HEK293 (cell line): ENCODE data around the gene ONECUT1.
"Not testable (repeated sequence)": the region's sequence is repeated elsewhere in the genome, so short reads cannot be mapped to it uniquely, and the experiment has no call there.

Experiments
- CTCF ChIA-PET: fragments of 350-600 bp; formaldehyde crosslinking; extraction: SDS; loops from one replicate; lab custom pipeline; 2021; ENCODE audit warnings: antibody characterized with exemption; lab: Yijun Ruan, JAX
- POLR2A ChIA-PET: fragments of 300-600 bp; formaldehyde crosslinking; extraction: SDS; loops from one replicate; lab custom pipeline; 2020; ENCODE audit warnings: antibody characterized with exemption, inconsistent platforms; lab: Yijun Ruan, JAX
- H3K27ac ChIP-seq: fragments of 200-500 bp; sonication (Bioruptor generic); 2 replicates; pipeline ENCODE4 v1.5.1; 2014; ENCODE audit warnings: low read depth, low read length, control low read depth, inconsistent platforms; ENCODE audit errors: extremely low read depth
- H3K36me3 ChIP-seq, 2 experiments: fragments of 200-500 bp in 1 of 2; sonication (Bioruptor generic) in 1 of 2; 1 replicate in 1 of 2; 2 replicates in 1 of 2; pipeline ENCODE4 v1.5.1; 2014 to 2017; ENCODE audit warnings: inconsistent platforms in 2 of 2, low read length in 2 of 2; ENCODE audit not compliant: control insufficient read depth in 2 of 2, insufficient read depth in 1 of 2
- H3K4me1 ChIP-seq: fragments of 200-500 bp; sonication (Bioruptor generic); 2 replicates; pipeline ENCODE4 v1.5.1; 2014; ENCODE audit warnings: mild to moderate bottlenecking, low read length, inconsistent platforms; ENCODE audit not compliant: control insufficient read depth, insufficient read depth
- H3K4me3 ChIP-seq: 2 replicates; pipeline ENCODE4 v1.5.1; 2011; ENCODE audit warnings: low read depth, mild to moderate bottlenecking, control low read depth, low read length, moderate library complexity
- H3K9me3 ChIP-seq: fragments of 200-500 bp; sonication (Bioruptor generic); 2 replicates; pipeline ENCODE4 v1.5.1; 2014; ENCODE audit warnings: low read depth, low read length, inconsistent platforms; ENCODE audit not compliant: control insufficient read depth, insufficient read depth
- EGR2 ChIP-seq: fragments of 450-650 bp; formaldehyde crosslinking; IDR thresholded peaks from 2 replicates; pipeline ENCODE4 v1.5.1; 2016; ENCODE audit warnings: low read depth, missing biosample characterization, missing genetic modification characterization
- GLIS1 ChIP-seq: fragments of 450-650 bp; formaldehyde crosslinking; IDR thresholded peaks from 2 replicates; pipeline ENCODE4 v1.5.1; 2016; ENCODE audit warnings: missing biosample characterization, missing genetic modification characterization
- MZF1 ChIP-seq: fragments of 450-650 bp; formaldehyde crosslinking; IDR thresholded peaks from 2 replicates; pipeline ENCODE4 v1.5.1; 2017; ENCODE audit warnings: missing biosample characterization, missing genetic modification characterization, borderline replicate concordance
- SETDB1 ChIP-seq: IDR thresholded peaks from one replicate; pipeline ENCODE4 v1.6.1; 2017; ENCODE audit warnings: mild to moderate bottlenecking, low read length, moderate library complexity, mixed read lengths; ENCODE audit not compliant: insufficient read length
- ZFHX2 ChIP-seq: fragments of 450-650 bp; formaldehyde crosslinking; conservative IDR thresholded peaks from 2 replicates; pipeline ENCODE4 v1.5.1; 2016; ENCODE audit warnings: missing biosample characterization, missing genetic modification characterization
- ZNF140 ChIP-seq: fragments of 450-650 bp; formaldehyde crosslinking; IDR thresholded peaks from 2 replicates; pipeline ENCODE4 v1.5.1; 2016; ENCODE audit warnings: missing biosample characterization, missing genetic modification characterization
- ZNF211 ChIP-seq: fragments of 450-650 bp; formaldehyde crosslinking; IDR thresholded peaks from 2 replicates; pipeline ENCODE4 v1.5.1; 2016; ENCODE audit warnings: low read depth, missing biosample characterization, missing genetic modification characterization
- ZNF223 ChIP-seq: fragments of 450-650 bp; formaldehyde crosslinking; IDR thresholded peaks from 2 replicates; pipeline ENCODE4 v1.5.1; 2016; ENCODE audit warnings: missing biosample characterization, missing genetic modification characterization
- ZNF274 ChIP-seq, 2 experiments: fragments of 200-500 bp in 1 of 2; fragments of 450-650 bp in 1 of 2; sonication (Bioruptor generic) in 1 of 2; formaldehyde crosslinking in 1 of 2; IDR thresholded peaks; 2 replicates each; pipeline versions ENCODE4 v1.5.1 to v1.6.1; 2014 to 2016; ENCODE audit warnings: borderline replicate concordance in 1 of 2, inconsistent platforms in 1 of 2, low read length in 1 of 2, missing biosample characterization in 1 of 2, missing genetic modification characterization in 1 of 2
- ZNF571 ChIP-seq: fragments of 450-650 bp; formaldehyde crosslinking; IDR thresholded peaks from 2 replicates; pipeline ENCODE4 v1.5.0; 2017; ENCODE audit warnings: missing biosample characterization, missing genetic modification characterization
- ZNF585B ChIP-seq: fragments of 450-650 bp; formaldehyde crosslinking; IDR thresholded peaks from 2 replicates; pipeline ENCODE4 v1.5.1; 2016; ENCODE audit warnings: missing biosample characterization, missing genetic modification characterization
- ZNF658 ChIP-seq: fragments of 450-650 bp; formaldehyde crosslinking; IDR thresholded peaks from 2 replicates; pipeline ENCODE4; 2016; ENCODE audit warnings: missing biosample characterization, missing genetic modification characterization
- ZNF670 ChIP-seq: fragments of 450-650 bp; formaldehyde crosslinking; IDR thresholded peaks from 2 replicates; pipeline ENCODE4 v1.5.1; 2016; ENCODE audit warnings: missing biosample characterization, missing genetic modification characterization, low read depth
- ZNF701 ChIP-seq: fragments of 450-650 bp; formaldehyde crosslinking; IDR thresholded peaks from 2 replicates; pipeline ENCODE4 v1.5.1; 2016; ENCODE audit warnings: missing biosample characterization, missing genetic modification characterization
- ZNF76 ChIP-seq: fragments of 450-650 bp; formaldehyde crosslinking; IDR thresholded peaks from 2 replicates; pipeline ENCODE4; 2016; ENCODE audit warnings: low read depth, missing biosample characterization, missing genetic modification characterization, borderline replicate concordance
- TF ChIP-seq, protein P1 (sequence below): fragments of 450-650 bp; formaldehyde crosslinking; IDR thresholded peaks from 2 replicates; pipeline ENCODE4 v1.5.1; 2017; ENCODE audit warnings: missing biosample characterization, missing genetic modification characterization
- TF ChIP-seq, protein P2 (sequence below): fragments of 450-650 bp; formaldehyde crosslinking; IDR thresholded peaks from 2 replicates; pipeline ENCODE4 v1.5.1; 2016; ENCODE audit warnings: missing biosample characterization, missing genetic modification characterization
- TF ChIP-seq, protein P3 (sequence below): fragments of 450-650 bp; formaldehyde crosslinking; IDR thresholded peaks from 2 replicates; pipeline ENCODE4 v1.5.1; 2016; ENCODE audit warnings: missing biosample characterization, missing genetic modification characterization
- TF ChIP-seq, protein P4 (sequence below): fragments of 450-650 bp; formaldehyde crosslinking; IDR thresholded peaks from 2 replicates; pipeline ENCODE4 v1.5.1; 2016; ENCODE audit warnings: missing biosample characterization, missing genetic modification characterization
- TF ChIP-seq, protein P5 (sequence below): fragments of 450-650 bp; formaldehyde crosslinking; IDR thresholded peaks from 2 replicates; pipeline ENCODE4 v1.5.1; 2016; ENCODE audit warnings: missing biosample characterization, missing genetic modification characterization, borderline replicate concordance

ONECUT1 gene

DNA sequence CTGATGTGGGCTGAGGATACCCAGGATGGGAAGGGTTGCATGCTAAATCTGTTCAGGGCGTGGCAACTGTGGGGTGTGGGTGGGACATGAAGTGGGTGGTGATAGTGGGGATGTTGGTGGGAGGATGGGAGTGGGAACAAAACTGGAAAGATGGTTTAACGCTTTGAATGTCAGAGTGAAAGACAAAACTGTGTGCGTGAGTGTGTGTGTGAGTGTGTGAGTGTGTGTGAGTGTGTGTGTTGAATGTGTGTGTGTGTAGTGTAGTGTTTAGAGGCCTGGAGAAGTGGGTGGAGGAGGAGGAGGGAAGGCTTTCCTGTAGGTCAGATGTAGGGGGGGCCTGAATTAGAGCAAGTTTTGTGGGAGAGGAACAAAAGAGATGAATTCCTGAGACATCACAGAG lies 44.2 kb upstream of the ONECUT1 start:
- H3K9me3 ChIP-seq = no peaks in the 10 kb centered on the region
- H3K4me3 ChIP-seq = no peak overlapping the region
- POLR2A ChIA-PET = no interaction called here
- no peaks in the 10 kb centered on the region for H3K4me1 ChIP-seq
- TF ChIP-seq ZFHX2 (tag by site-specific recombination) (peak; percentile 90), ZNF701 (tag by site-specific recombination) (no peak), MZF1 (tag by site-specific recombination) (no peak), EGR2 (tag by site-specific recombination) (peak; percentile 97)
- TF ChIP-seq, protein P1, sequence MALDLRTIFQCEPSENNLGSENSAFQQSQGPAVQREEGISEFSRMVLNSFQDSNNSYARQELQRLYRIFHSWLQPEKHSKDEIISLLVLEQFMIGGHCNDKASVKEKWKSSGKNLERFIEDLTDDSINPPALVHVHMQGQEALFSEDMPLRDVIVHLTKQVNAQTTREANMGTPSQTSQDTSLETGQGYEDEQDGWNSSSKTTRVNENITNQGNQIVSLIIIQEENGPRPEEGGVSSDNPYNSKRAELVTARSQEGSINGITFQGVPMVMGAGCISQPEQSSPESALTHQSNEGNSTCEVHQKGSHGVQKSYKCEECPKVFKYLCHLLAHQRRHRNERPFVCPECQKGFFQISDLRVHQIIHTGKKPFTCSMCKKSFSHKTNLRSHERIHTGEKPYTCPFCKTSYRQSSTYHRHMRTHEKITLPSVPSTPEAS (tag by site-specific recombination) = peak; percentile 76
- no peaks in the 10 kb centered on the region for H3K36me3 ChIP-seq
- CTCF ChIA-PET = no interaction called here
- no peak overlapping the region for H3K27ac ChIP-seq

DNA sequence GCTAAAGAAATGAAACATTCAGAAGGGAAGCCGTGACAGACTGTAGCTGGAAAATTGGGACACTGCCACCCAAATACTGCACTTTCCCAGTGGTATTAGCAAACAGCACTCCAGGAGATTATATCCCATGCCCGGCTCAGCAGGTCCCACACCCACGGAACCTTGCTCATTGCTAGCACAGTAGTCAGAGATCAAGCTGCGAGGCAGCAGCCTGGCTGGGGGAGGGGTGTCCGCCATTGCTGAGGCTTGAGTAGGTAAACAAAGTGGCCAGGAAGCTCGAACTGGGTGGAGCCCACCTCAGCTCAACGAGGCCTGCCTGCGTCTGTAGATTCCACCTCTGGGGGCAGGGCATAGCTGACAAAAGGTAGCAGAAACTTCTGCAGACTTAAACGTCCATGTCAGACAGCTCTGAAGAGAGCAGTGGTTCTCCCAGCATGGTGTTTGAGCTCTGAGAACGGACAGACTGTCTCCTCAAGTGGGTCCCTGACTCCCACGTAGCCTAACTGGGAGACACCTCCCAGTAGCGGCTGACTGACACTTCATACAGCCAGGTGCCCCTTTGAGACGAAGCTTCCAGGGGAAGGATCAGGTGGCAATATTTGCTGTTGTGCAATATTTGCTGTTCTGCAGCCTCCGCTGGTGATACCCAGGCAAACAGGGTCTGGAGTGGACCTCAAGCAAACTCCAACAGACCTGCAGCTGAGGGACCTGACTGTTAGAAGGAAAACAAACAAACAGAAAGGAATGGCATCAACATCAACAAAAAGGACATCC lies 34.2 kb upstream of the ONECUT1 start:
- H3K9me3 ChIP-seq, H3K4me3 ChIP-seq, H3K36me3 ChIP-seq, H3K4me1 ChIP-seq, POLR2A ChIA-PET, H3K27ac ChIP-seq: not testable (repeated sequence)
- peak; percentile 13 for TF ChIP-seq SETDB1
- CTCF ChIA-PET = interaction anchor here (0.6 to 1.0 kb wide), 3 partner anchors 22 to 153 kb away, joined by 3 read pairs; no protein-coding TSS in a partner anchor

DNA sequence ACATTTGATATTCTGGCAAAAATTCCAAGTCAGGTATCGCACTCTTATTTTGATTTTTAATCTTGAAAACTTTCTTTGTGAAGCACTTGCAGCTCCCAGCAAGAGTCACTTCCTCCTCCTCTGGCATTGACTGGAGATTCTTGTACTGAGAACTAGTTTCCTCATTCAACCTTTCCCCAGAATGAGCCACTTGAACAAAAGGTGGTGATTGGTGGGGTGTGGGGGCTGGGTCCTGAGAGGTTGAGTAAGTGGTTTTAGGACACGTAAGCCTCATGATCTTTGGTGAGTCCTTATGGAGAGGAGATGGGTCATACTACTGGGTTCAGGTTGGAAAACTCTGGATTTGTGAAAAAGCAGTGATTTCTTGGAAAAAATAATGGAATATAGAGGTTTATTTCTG lies 32.3 kb upstream of the ONECUT1 start:
- TF ChIP-seq, protein P2, sequence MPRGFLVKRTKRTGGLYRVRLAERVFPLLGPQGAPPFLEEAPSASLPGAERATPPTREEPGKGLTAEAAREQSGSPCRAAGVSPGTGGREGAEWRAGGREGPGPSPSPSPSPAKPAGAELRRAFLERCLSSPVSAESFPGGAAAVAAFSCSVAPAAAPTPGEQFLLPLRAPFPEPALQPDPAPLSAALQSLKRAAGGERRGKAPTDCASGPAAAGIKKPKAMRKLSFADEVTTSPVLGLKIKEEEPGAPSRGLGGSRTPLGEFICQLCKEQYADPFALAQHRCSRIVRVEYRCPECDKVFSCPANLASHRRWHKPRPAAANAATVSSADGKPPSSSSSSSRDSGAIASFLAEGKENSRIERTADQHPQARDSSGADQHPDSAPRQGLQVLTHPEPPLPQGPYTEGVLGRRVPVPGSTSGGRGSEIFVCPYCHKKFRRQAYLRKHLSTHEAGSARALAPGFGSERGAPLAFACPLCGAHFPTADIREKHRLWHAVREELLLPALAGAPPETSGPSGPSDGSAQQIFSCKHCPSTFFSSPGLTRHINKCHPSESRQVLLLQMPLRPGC = no peak
- no peak for TF ChIP-seq ZNF670 (tag by site-specific recombination)
- TF ChIP-seq, protein P3, sequence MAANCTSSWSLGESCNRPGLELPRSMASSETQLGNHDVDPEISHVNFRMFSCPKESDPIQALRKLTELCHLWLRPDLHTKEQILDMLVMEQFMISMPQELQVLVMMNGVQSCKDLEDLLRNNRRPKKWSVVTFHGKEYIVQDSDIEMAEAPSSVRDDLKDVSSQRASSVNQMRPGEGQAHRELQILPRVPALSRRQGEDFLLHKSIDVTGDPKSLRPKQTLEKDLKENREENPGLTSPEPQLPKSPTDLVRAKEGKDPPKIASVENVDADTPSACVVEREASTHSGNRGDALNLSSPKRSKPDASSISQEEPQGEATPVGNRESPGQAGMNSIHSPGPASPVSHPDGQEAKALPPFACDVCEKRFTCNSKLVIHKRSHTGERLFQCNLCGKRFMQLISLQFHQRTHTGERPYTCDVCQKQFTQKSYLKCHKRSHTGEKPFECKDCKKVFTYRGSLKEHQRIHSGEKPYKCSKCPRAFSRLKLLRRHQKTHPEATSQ = no peak
- TF ChIP-seq ZNF274 (IDR thresholded peaks at IDR 0.05; ENCODE audit: low read length) = no peak
- TF ChIP-seq ZNF274 (tag by site-specific recombination; IDR thresholded peaks at IDR 0.05; ENCODE audit: borderline replicate concordance) = no peak
- TF ChIP-seq, protein P4, sequence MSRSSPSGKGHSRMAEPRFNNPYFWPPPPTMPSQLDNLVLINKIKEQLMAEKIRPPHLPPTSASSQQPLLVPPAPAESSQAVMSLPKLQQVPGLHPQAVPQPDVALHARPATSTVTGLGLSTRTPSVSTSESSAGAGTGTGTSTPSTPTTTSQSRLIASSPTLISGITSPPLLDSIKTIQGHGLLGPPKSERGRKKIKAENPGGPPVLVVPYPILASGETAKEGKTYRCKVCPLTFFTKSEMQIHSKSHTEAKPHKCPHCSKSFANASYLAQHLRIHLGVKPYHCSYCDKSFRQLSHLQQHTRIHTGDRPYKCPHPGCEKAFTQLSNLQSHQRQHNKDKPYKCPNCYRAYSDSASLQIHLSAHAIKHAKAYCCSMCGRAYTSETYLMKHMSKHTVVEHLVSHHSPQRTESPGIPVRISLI (tag by site-specific recombination) = no peak
- TF ChIP-seq ZNF658 (tag by site-specific recombination) = no peak
- TF ChIP-seq, protein P5, sequence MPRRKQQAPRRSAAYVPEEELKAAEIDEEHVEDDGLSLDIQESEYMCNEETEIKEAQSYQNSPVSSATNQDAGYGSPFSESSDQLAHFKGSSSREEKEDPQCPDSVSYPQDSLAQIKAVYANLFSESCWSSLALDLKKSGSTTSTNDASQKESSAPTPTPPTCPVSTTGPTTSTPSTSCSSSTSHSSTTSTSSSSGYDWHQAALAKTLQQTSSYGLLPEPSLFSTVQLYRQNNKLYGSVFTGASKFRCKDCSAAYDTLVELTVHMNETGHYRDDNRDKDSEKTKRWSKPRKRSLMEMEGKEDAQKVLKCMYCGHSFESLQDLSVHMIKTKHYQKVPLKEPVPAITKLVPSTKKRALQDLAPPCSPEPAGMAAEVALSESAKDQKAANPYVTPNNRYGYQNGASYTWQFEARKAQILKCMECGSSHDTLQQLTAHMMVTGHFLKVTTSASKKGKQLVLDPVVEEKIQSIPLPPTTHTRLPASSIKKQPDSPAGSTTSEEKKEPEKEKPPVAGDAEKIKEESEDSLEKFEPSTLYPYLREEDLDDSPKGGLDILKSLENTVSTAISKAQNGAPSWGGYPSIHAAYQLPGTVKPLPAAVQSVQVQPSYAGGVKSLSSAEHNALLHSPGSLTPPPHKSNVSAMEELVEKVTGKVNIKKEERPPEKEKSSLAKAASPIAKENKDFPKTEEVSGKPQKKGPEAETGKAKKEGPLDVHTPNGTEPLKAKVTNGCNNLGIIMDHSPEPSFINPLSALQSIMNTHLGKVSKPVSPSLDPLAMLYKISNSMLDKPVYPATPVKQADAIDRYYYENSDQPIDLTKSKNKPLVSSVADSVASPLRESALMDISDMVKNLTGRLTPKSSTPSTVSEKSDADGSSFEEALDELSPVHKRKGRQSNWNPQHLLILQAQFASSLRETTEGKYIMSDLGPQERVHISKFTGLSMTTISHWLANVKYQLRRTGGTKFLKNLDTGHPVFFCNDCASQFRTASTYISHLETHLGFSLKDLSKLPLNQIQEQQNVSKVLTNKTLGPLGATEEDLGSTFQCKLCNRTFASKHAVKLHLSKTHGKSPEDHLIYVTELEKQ (tag by site-specific recombination) = no peak
- TF ChIP-seq GLIS1 = no peak
- TF ChIP-seq ZNF585B (tag by site-specific recombination) = no peak
- TF ChIP-seq ZNF76 = no peak
- TF ChIP-seq ZNF140 (tag by site-specific recombination) = no peak
- no peak for TF ChIP-seq ZNF571 (tag by site-specific recombination)
- TF ChIP-seq ZNF223 (tag by site-specific recombination) = no peak
- TF ChIP-seq ZNF211 = no peak
- Histone ChIP-seq H3K36me3 (no peaks in the 10 kb centered on the region), H3K4me3 (no peak overlapping the region), H3K4me1 (no peaks in the 10 kb centered on the region), H3K27ac (no peak overlapping the region), H3K9me3 (no peaks in the 10 kb centered on the region)
- ChIA-PET POLR2A (no interaction called here), CTCF (no interaction called here)
